Right atrium auricular region (tissue), 2 donors: ENCODE measurements around the gene STAC3. TPM values are rescaled to one million over a fixed set of nuclear protein-coding genes. Genes with fewer than 3 reads are reported as not detected.

ENCODE experiments used
- DNase-seq: peaks from one replicate; pipeline ENCODE4 v3.0.0-alpha.2; 2019; ENCODE audit warnings: low spot score
- H3K27ac ChIP-seq, 2 donors: fragments of 200-600 bp; sonication (generic); 1 replicate in 1 of 2; 2 replicates in 1 of 2; pipeline ENCODE4 v1.5.1; 2016 to 2019
- H3K27me3 ChIP-seq, 2 donors: fragments of 200-600 bp; sonication (generic); one replicate each; pipeline versions ENCODE4 v1.5.1 to v1.6.0; 2017 to 2019
- H3K36me3 ChIP-seq: fragments of 200-600 bp; sonication (generic); one replicate; pipeline ENCODE4 v1.5.1; 2016
- H3K4me1 ChIP-seq, 2 donors: fragments of 200-600 bp; sonication (generic); one replicate each; pipeline versions ENCODE4 v1.5.1 to v1.6.0; 2017 to 2019
- H3K4me3 ChIP-seq, 2 donors: fragments of 200-600 bp; sonication (generic); 1 replicate in 1 of 2; 2 replicates in 1 of 2; pipeline ENCODE4 v1.5.1; 2017 to 2019; ENCODE audit warnings: mild to moderate bottlenecking in 1 of 2, moderate library complexity in 1 of 2
- H3K9me3 ChIP-seq, 2 donors: fragments of 200-600 bp; sonication (generic); one replicate each; pipeline ENCODE4 v1.5.1; 2019
- CTCF ChIP-seq, 2 donors: fragments of 200-600 bp; sonication (generic); IDR thresholded peaks; one replicate each; pipeline ENCODE4 v1.5.1; 2019; ENCODE audit warnings: antibody characterized with exemption in 2 of 2
- total RNA-seq, 2 donors: library from RNA; depleted of rRNA; stranded (reverse); fragments of >200 nt; gene quantifications; one replicate each; pipeline ENCODE4 v1.1.0, GENCODE V29; 2016

STAC3 gene
- total RNA-seq, 2 donors from 2014 or later = 0.48 to 0.59 TPM

- no peak for DNase-seq
- Histone ChIP-seq H3K4me1 (peaks cover 0 to 46% of the 10 kb centered on the region in 2 donors), H3K4me3 (no peak overlapping the region), H3K36me3 (peaks cover 32% of the 10 kb centered on the region), H3K27me3 (no peaks in the 10 kb centered on the region), H3K27ac (peak overlapping the region; percentile 61 to 81), H3K9me3 (no peaks in the 10 kb centered on the region)
- no peak for TF ChIP-seq CTCF (IDR thresholded peaks at IDR 0.05)
Measured at GRCh38 chr12:57261428-57261865, 10.5 kb upstream of the STAC3 start.

GRCh38 chr12:57260366-57260765 lies 9.4 kb upstream of the STAC3 start:
- peaks cover 0 to 46% of the 10 kb centered on the region in 2 donors for H3K4me1 ChIP-seq

GRCh38 chr12:57258977-57259970 lies 8.3 kb upstream of the STAC3 start:
- H3K27ac ChIP-seq = peak overlapping the region; percentile 39 to 81
- TF ChIP-seq CTCF (IDR thresholded peaks at IDR 0.05) = no peak

More at GRCh38 chr12:57260366-57260765, 9.4 kb upstream of the STAC3 start:
- no peak for DNase-seq
- TF ChIP-seq CTCF (IDR thresholded peaks at IDR 0.05) = no peak
- H3K27me3 ChIP-seq = no peaks in the 10 kb centered on the region
- H3K36me3 ChIP-seq = peaks cover 28% of the 10 kb centered on the region
- H3K27ac ChIP-seq = peak overlapping the region; percentile 39 to 81
- H3K4me3 ChIP-seq = no peak overlapping the region
- H3K9me3 ChIP-seq = no peaks in the 10 kb centered on the region

GRCh38 chr12:57255916-57256315 lies 4.9 kb upstream of the STAC3 start:
- TF ChIP-seq CTCF (IDR thresholded peaks at IDR 0.05) = no peak
- no peak for DNase-seq
- Histone ChIP-seq H3K9me3 (no peaks in the 10 kb centered on the region), H3K27ac (no peak overlapping the region), H3K27me3 (no peaks in the 10 kb centered on the region), H3K4me3 (no peak overlapping the region), H3K4me1 (peaks cover 0 to 20% of the 10 kb centered on the region in 2 donors), H3K36me3 (peaks cover 28% of the 10 kb centered on the region)

More at GRCh38 chr12:57258977-57259970, 8.3 kb upstream of the STAC3 start:
- no peak overlapping the region for H3K4me3 ChIP-seq
- peaks cover 0 to 39% of the 10 kb centered on the region in 2 donors for H3K4me1 ChIP-seq
- no peaks in the 10 kb centered on the region for H3K27me3 ChIP-seq
- no peaks in the 10 kb centered on the region for H3K9me3 ChIP-seq
- peaks cover 28% of the 10 kb centered on the region for H3K36me3 ChIP-seq
- DNase-seq = no peak

GRCh38 chr12:57254506-57255280 lies 3.7 kb upstream of the STAC3 start:
- Histone ChIP-seq H3K4me3 (no peak overlapping the region), H3K36me3 (peaks cover 28% of the 10 kb centered on the region), H3K9me3 (no peaks in the 10 kb centered on the region), H3K27ac (no peak overlapping the region), H3K27me3 (no peaks in the 10 kb centered on the region), H3K4me1 (peaks cover 0 to 10% of the 10 kb centered on the region in 2 donors)
- no peak for DNase-seq
- TF ChIP-seq CTCF (IDR thresholded peaks at IDR 0.05) = no peak
